ENCODE measurements around the gene MASTL. TPM values are rescaled to one million over a fixed set of nuclear protein-coding genes. Genes with fewer than 3 reads are reported as not detected.

The MASTL gene
- total RNA-seq (2022) (6.1 and 8.0 TPM in 2 replicates), Bru-seq, nascent RNA (percentile 68 among the genes with signal in this experiment), BruChase-seq, experiment 1, labeled RNA remaining after a 6-hour chase (percentile 65 among the genes with signal in this experiment), BruChase-seq, experiment 2, labeled RNA remaining after a 2-hour chase (percentile 72 among the genes with signal in this experiment)
- long read RNA-seq, partial matches to known transcripts: 5 of 16 reads
- long read RNA-seq, other reads (novel, unspliced or antisense): 6 of 16 reads

GRCh38 chr10:27155066-27155754 is at the start of gene MASTL:
TSS of gene MASTL (plus strand) at chr10:27155352. CDS start at chr10:27155427, 75 bp downstream.
- no peak for TF ChIP-seq CTCF (IDR thresholded peaks at IDR 0.05; ENCODE audit: unreplicated experiment)
- ChIA-PET CTCF (interaction anchor here (0.6 to 1.6 kb wide), 3 partner anchors 87 to 209 kb away, joined by 3 to 7 read pairs (median 3); no protein-coding TSS in a partner anchor), POLR2A (interaction anchor here (0.6 to 3.9 kb wide), 13 partner anchors 13 to 1232 kb away, joined by 3 to 39 read pairs (median 4); partner anchors contain the start of genes ACBD5, ANKRD26 and RAB18)

GRCh38 chr10:27108165-27108564 is 47.0 kb upstream of the MASTL start:
- intact Hi-C loops (cut with micrococcal nuclease): no loop called here
- Mint-ChIP-seq H3K4me3 (ENCODE audit: unreplicated experiment) (no peak overlapping the region), H3K27ac (ENCODE audit: low read depth, unreplicated experiment) (no peak overlapping the region), H3K4me1 (ENCODE audit: insufficient read depth, unreplicated experiment) (no peaks in the 10 kb centered on the region), H3K27me3 (ENCODE audit: insufficient read depth, unreplicated experiment) (no peaks in the 10 kb centered on the region), H3K9me3 (ENCODE audit: unreplicated experiment) (no peaks in the 10 kb centered on the region), H3K36me3 (ENCODE audit: insufficient read depth, unreplicated experiment) (peaks cover 59% of the 10 kb centered on the region)
- BruUV-seq (replicated peaks): no TSS peak
- ChIA-PET POLR2A (interaction anchor here (0.6 kb wide), 1 partner anchor 72 kb away, joined by 3 read pairs; no protein-coding TSS in a partner anchor), CTCF (no interaction called here)
- no peak for DNase-seq (ENCODE audit: unreplicated experiment)
- no peak for TF ChIP-seq CTCF (IDR thresholded peaks at IDR 0.05; ENCODE audit: unreplicated experiment)

More at GRCh38 chr10:27155066-27155754, at the start of gene MASTL:
- DNase-seq (ENCODE audit: unreplicated experiment): peak; percentile 95
- intact Hi-C loops (cut with micrococcal nuclease): loop anchor here (1.0 kb wide), 2 partner anchors 87 to 205 kb away; no protein-coding TSS in a partner anchor
- H3K4me1 Mint-ChIP-seq (ENCODE audit: insufficient read depth, unreplicated experiment): peaks cover 24% of the 10 kb centered on the region
- no peaks in the 10 kb centered on the region for H3K9me3 Mint-ChIP-seq (ENCODE audit: unreplicated experiment)
- H3K36me3 Mint-ChIP-seq (ENCODE audit: insufficient read depth, unreplicated experiment): peaks cover 37% of the 10 kb centered on the region
- H3K4me3 Mint-ChIP-seq (ENCODE audit: unreplicated experiment): peak within 1 kb of the TSS; percentile 83
- no peaks in the 10 kb centered on the region for H3K27me3 Mint-ChIP-seq (ENCODE audit: insufficient read depth, unreplicated experiment)
- BruUV-seq (replicated peaks): no TSS peak
- H3K27ac Mint-ChIP-seq (ENCODE audit: low read depth, unreplicated experiment): peak within 1 kb of the TSS; percentile 98

GRCh38 chr10:27134371-27134770 is 20.8 kb upstream of the MASTL start:
- Mint-ChIP-seq H3K4me1 (ENCODE audit: insufficient read depth, unreplicated experiment) (no peaks in the 10 kb centered on the region), H3K9me3 (ENCODE audit: unreplicated experiment) (no peaks in the 10 kb centered on the region), H3K27me3 (ENCODE audit: insufficient read depth, unreplicated experiment) (no peaks in the 10 kb centered on the region), H3K4me3 (ENCODE audit: unreplicated experiment) (no peak overlapping the region), H3K27ac (ENCODE audit: low read depth, unreplicated experiment) (no peak overlapping the region), H3K36me3 (ENCODE audit: insufficient read depth, unreplicated experiment) (peaks cover 60% of the 10 kb centered on the region)
- TF ChIP-seq CTCF (IDR thresholded peaks at IDR 0.05; ENCODE audit: unreplicated experiment): no peak
- BruUV-seq (replicated peaks): no TSS peak
- ChIA-PET POLR2A (no interaction called here), CTCF (no interaction called here)
- no peak for DNase-seq (ENCODE audit: unreplicated experiment)
- intact Hi-C loops (cut with micrococcal nuclease): no loop called here

GRCh38 chr10:27138277-27138676 is 16.9 kb upstream of the MASTL start:
- no peaks in the 10 kb centered on the region for H3K27me3 Mint-ChIP-seq (ENCODE audit: insufficient read depth, unreplicated experiment)
- ChIA-PET CTCF (no interaction called here), POLR2A (no interaction called here)
- DNase-seq (ENCODE audit: unreplicated experiment): no peak
- H3K36me3 Mint-ChIP-seq (ENCODE audit: insufficient read depth, unreplicated experiment): peaks cover 64% of the 10 kb centered on the region
- H3K4me3 Mint-ChIP-seq (ENCODE audit: unreplicated experiment): no peak overlapping the region
- H3K9me3 Mint-ChIP-seq (ENCODE audit: unreplicated experiment): no peaks in the 10 kb centered on the region
- intact Hi-C loops (cut with micrococcal nuclease): no loop called here
- no TSS peak for BruUV-seq (replicated peaks)
- TF ChIP-seq CTCF (IDR thresholded peaks at IDR 0.05; ENCODE audit: unreplicated experiment): no peak
- H3K27ac Mint-ChIP-seq (ENCODE audit: low read depth, unreplicated experiment): no peak overlapping the region
- H3K4me1 Mint-ChIP-seq (ENCODE audit: insufficient read depth, unreplicated experiment): no peaks in the 10 kb centered on the region
